ENCODE data around the gene MPRIP.

DNA sequence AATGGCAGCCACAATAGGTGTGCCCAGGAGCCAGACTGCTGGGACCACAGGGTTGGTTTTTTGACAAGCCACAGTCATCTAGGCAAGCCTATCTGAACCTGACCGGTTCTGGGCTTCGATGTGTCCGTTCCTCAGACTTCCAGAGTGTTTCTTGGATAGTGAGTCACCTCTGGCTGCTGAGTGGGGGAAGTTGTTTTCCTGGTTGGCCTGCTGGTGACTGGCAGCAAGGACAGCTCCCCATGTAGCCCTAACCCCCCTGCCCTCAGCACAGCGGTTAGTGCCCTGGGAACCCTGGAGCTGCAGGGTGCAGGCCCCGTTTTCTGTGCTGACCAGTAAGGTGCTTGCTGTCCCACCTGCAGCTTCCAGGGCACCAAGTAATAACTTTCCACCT is 98.3 kb downstream of the MPRIP start:
- TF ChIP-seq, protein P1, sequence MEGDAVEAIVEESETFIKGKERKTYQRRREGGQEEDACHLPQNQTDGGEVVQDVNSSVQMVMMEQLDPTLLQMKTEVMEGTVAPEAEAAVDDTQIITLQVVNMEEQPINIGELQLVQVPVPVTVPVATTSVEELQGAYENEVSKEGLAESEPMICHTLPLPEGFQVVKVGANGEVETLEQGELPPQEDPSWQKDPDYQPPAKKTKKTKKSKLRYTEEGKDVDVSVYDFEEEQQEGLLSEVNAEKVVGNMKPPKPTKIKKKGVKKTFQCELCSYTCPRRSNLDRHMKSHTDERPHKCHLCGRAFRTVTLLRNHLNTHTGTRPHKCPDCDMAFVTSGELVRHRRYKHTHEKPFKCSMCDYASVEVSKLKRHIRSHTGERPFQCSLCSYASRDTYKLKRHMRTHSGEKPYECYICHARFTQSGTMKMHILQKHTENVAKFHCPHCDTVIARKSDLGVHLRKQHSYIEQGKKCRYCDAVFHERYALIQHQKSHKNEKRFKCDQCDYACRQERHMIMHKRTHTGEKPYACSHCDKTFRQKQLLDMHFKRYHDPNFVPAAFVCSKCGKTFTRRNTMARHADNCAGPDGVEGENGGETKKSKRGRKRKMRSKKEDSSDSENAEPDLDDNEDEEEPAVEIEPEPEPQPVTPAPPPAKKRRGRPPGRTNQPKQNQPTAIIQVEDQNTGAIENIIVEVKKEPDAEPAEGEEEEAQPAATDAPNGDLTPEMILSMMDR (IDR thresholded peaks at IDR 0.05), result no peak
- no peak for TF ChIP-seq EZH2 (IDR thresholded peaks at IDR 0.05; ENCODE audit: borderline replicate concordance, insufficient read depth, low read depth, low read length, poor library complexity, severe bottlenecking)
